Measurements from ENCODE around the gene ZNF473.

The ZNF473 gene

GRCh38 chr19:49988433-49988832 is 37.4 kb upstream of the ZNF473 start:
- no peak for DNase-seq (ENCODE audit: low spot score)
- in situ Hi-C loops (cut with MboI; ENCODE audit: low pct_unique_long_range_greater_than_20kb, low sequenced_read_pairs, unreplicated experiment), result no loop called here
- no peak for TF ChIP-seq CTCF (IDR thresholded peaks at IDR 0.05; ENCODE audit: extremely low read depth, insufficient read depth, missing control alignments)

- peak; percentile 64 for DNase-seq (ENCODE audit: low spot score)
- TF ChIP-seq CTCF (IDR thresholded peaks at IDR 0.05; ENCODE audit: extremely low read depth, insufficient read depth, missing control alignments), result no peak
Observed at GRCh38 chr19:49997709-49998108, 28.1 kb upstream of the ZNF473 start.

GRCh38 chr19:49999371-50000010 is 26.3 kb upstream of the ZNF473 start:
- no peak for TF ChIP-seq CTCF (IDR thresholded peaks at IDR 0.05; ENCODE audit: extremely low read depth, insufficient read depth, missing control alignments)
- in situ Hi-C loops (cut with MboI; ENCODE audit: low pct_unique_long_range_greater_than_20kb, low sequenced_read_pairs, unreplicated experiment), result no loop called here
- no peak for DNase-seq (ENCODE audit: low spot score)

More at GRCh38 chr19:49997709-49998108, 28.1 kb upstream of the ZNF473 start:
- in situ Hi-C loops (cut with MboI; ENCODE audit: low pct_unique_long_range_greater_than_20kb, low sequenced_read_pairs, unreplicated experiment), result no loop called here

GRCh38 chr19:50000038-50000840 is 25.6 kb upstream of the ZNF473 start:
- DNase-seq (ENCODE audit: low spot score), result no peak
- TF ChIP-seq CTCF (IDR thresholded peaks at IDR 0.05; ENCODE audit: extremely low read depth, insufficient read depth, missing control alignments), result no peak
- in situ Hi-C loops (cut with MboI; ENCODE audit: low pct_unique_long_range_greater_than_20kb, low sequenced_read_pairs, unreplicated experiment), result no loop called here

GRCh38 chr19:50000841-50001557 is 24.8 kb upstream of the ZNF473 start:
- in situ Hi-C loops (cut with MboI; ENCODE audit: low pct_unique_long_range_greater_than_20kb, low sequenced_read_pairs, unreplicated experiment), result no loop called here
- no peak for TF ChIP-seq CTCF (IDR thresholded peaks at IDR 0.05; ENCODE audit: extremely low read depth, insufficient read depth, missing control alignments)
- DNase-seq (ENCODE audit: low spot score), result no peak

- in situ Hi-C loops (cut with MboI; ENCODE audit: low pct_unique_long_range_greater_than_20kb, low sequenced_read_pairs, unreplicated experiment), result no loop called here
- DNase-seq (ENCODE audit: low spot score), result no peak
- no peak for TF ChIP-seq CTCF (IDR thresholded peaks at IDR 0.05; ENCODE audit: extremely low read depth, insufficient read depth, missing control alignments)
Observed at GRCh38 chr19:50001775-50002174, 24.0 kb upstream of the ZNF473 start.

Data from GM13977 (cell line).